Activated CD4-positive, alpha-beta memory T cell treated with anti-CD3 and anti-CD28 coated beads, Interleukin-2, amount 10 ng/mL, durations not matched to agents 7 days and 5 days (primary cell): ENCODE results near the gene CTXND1. TPM values are rescaled to one million over a fixed set of nuclear protein-coding genes. Genes with fewer than 3 reads are reported as not detected.
"Not testable (repeated sequence)": the region's sequence is repeated elsewhere in the genome, so short reads cannot be mapped to it uniquely, and the experiment has no call there.

Experiments used
- CTCF ChIA-PET: fragments of 350-600 bp; sonication (Branson Sonifier 250); formaldehyde crosslinking; loops from one replicate; lab custom pipeline; 2021; ENCODE audit warnings: antibody characterized with exemption, inconsistent platforms; lab: Charles Lee
- POLR2A ChIA-PET: fragments of 350-600 bp; sonication (Branson Sonifier 250); formaldehyde crosslinking; loops from one replicate; lab custom pipeline; 2021; ENCODE audit warnings: antibody characterized with exemption; lab: Charles Lee
- DNase-seq: peaks from one replicate; pipeline ENCODE4 v3.0.0-alpha.2; 2020
- H3K27ac Mint-ChIP-seq: one replicate; pipeline ENCODE4 v1.8.0; 2021; ENCODE audit warnings: mild to moderate bottlenecking, mixed read lengths
- H3K27me3 Mint-ChIP-seq: one replicate; pipeline ENCODE4 v1.8.0; 2021; ENCODE audit warnings: mixed read lengths
- H3K36me3 Mint-ChIP-seq: one replicate; pipeline ENCODE4 v1.8.0; 2021; ENCODE audit warnings: low read depth, mixed read lengths
- H3K4me1 Mint-ChIP-seq: one replicate; pipeline ENCODE4 v1.8.0; 2021; ENCODE audit warnings: mixed read lengths
- H3K4me3 Mint-ChIP-seq: one replicate; pipeline ENCODE4 v1.8.0; 2021; ENCODE audit warnings: mild to moderate bottlenecking, mixed read lengths
- H3K9me3 Mint-ChIP-seq: one replicate; pipeline ENCODE4 v1.8.0; 2021; ENCODE audit warnings: mixed read lengths
- total RNA-seq, 2 experiments: library from RNA; stranded (reverse); gene quantifications; one replicate each; pipeline ENCODE4 v1.2.3, GENCODE V29; 2021

CTXND1 gene
- total RNA-seq, result not detected

DNA sequence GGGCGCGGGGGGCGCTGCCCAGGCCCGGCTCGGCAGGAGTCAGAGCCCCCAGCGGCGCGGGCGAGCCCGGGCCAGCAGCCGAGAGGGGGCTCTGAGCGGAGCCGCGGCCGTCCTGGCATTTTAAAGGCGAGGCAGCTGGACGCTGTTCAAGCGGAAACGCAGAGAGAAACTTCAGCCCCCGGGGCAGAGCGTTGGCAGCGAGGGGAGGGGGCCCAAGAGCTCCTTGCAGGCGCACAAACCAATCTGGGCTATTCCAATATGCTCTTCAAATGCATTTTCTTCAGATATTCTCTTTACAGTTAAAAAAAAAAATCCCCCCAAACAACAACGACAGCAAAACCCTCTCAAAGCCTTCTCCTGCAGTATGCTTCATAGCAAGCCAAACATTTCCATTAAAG lies at the start of gene CTXND1:
Gene CTXND1, minus strand, starts transcription at position 93 of the 398 bp plus-strand sequence. CDS start 50,264 bp downstream, outside the sequence.
- peaks cover 6% of the 10 kb centered on the region for H3K4me1 Mint-ChIP-seq
- H3K9me3 Mint-ChIP-seq, result no peaks in the 10 kb centered on the region
- no peak within 1 kb of the TSS for H3K4me3 Mint-ChIP-seq
- H3K27ac Mint-ChIP-seq, result no peak within 1 kb of the TSS
- ChIA-PET POLR2A (no interaction called here), CTCF (no interaction called here)
- no peaks in the 10 kb centered on the region for H3K36me3 Mint-ChIP-seq
- no peak for DNase-seq
- H3K27me3 Mint-ChIP-seq, result peaks cover 69% of the 10 kb centered on the region

DNA sequence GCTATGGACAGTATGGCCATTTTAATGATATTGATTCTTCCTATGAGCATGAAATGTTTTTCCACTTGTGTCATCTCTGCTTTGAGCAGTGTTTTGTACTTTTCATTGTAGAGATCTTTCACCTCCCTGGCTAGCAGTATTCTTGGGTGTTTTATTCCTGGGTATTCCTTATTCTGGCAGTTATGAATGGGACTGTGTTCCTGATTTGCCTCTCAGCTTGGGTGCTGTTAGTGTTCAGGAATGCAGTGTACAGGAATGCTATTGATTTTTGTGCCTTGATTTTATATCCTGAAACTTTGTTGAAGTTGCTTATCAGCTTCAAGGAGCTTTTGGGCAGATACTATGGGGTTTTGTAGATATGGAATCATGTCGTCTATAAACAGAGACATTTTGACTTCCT lies 49.5 kb upstream of the CTXND1 start:
- Mint-ChIP-seq H3K27ac (no peak overlapping the region), H3K36me3 (no peaks in the 10 kb centered on the region), H3K4me3 (no peak overlapping the region), H3K4me1 (no peaks in the 10 kb centered on the region), H3K9me3 (no peaks in the 10 kb centered on the region), H3K27me3 (peaks cover 10% of the 10 kb centered on the region)
- ChIA-PET POLR2A (no interaction called here), CTCF (no interaction called here)
- DNase-seq, result no peak

DNA sequence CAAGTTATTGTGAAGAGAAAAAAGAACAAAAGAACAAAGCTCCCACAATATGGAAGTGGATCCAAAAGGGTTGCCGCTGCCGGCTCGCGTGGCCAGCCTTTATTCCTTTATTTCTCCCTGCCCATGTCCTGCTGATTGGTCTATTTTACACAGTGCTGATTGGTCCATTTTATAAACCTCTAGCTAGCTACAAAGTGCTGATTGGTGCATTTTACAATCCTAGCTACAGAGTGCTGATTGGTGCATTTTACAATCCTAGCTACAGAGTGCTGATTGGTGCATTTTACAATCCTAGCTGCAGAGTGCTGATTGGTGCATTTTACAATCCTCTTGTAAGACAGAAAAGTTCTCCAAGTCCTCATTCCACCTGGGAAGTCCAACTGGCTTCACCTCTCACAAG lies 43.8 kb upstream of the CTXND1 start:
- H3K9me3 Mint-ChIP-seq, H3K36me3 Mint-ChIP-seq, POLR2A ChIA-PET, DNase-seq, CTCF ChIA-PET, H3K4me1 Mint-ChIP-seq, H3K4me3 Mint-ChIP-seq, H3K27ac Mint-ChIP-seq: not testable (repeated sequence)
- H3K27me3 Mint-ChIP-seq, result peaks cover 10% of the 10 kb centered on the region

DNA sequence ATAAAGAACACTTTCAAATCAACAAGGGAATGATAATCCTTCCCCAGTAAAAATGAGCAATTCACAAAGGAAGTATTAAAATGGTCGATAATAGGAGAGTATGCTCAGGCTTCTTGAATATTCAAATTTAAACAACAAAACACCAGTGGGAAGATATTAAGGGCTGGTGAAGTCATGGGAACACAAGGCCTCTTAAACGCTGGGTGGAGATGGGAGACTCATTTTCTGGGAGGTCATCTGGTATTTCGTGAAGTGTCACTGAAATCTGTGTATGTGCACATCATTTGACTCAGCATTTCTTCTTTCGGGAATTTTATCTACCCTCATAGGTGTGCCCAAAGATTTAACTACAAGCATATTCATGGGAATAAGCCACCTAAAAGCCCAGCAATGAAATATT lies 40.1 kb upstream of the CTXND1 start:
- POLR2A ChIA-PET, result no interaction called here
- Mint-ChIP-seq H3K27me3 (peaks cover 9% of the 10 kb centered on the region), H3K4me3 (no peak overlapping the region), H3K36me3 (no peaks in the 10 kb centered on the region), H3K27ac (no peak overlapping the region), H3K4me1 (no peaks in the 10 kb centered on the region), H3K9me3 (no peaks in the 10 kb centered on the region)
- CTCF ChIA-PET, result no interaction called here
- DNase-seq, result no peak

DNA sequence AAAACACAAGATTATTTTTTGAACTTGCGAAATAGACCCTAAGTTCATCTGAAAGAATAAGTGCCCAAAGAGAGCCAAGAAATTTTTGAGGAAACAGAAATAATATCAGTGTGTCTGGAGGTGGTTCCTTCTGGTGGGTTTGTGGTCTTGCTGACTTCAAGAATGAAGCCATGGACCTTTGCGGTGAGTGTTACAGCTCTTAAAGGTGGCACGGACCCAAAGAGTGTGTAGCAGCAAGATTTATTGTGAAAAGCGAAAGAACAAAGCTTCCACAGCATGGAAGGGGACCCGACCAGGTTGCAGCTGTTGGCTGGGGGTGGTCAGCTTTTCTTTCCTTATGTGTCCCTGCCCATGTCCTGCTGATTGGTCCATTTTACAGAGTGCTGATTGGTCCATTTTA lies 38.9 kb upstream of the CTXND1 start:
- DNase-seq, POLR2A ChIA-PET, H3K9me3 Mint-ChIP-seq, H3K4me1 Mint-ChIP-seq, H3K27ac Mint-ChIP-seq, H3K36me3 Mint-ChIP-seq, CTCF ChIA-PET, H3K4me3 Mint-ChIP-seq: not testable (repeated sequence)
- H3K27me3 Mint-ChIP-seq, result peaks cover 17% of the 10 kb centered on the region

DNA sequence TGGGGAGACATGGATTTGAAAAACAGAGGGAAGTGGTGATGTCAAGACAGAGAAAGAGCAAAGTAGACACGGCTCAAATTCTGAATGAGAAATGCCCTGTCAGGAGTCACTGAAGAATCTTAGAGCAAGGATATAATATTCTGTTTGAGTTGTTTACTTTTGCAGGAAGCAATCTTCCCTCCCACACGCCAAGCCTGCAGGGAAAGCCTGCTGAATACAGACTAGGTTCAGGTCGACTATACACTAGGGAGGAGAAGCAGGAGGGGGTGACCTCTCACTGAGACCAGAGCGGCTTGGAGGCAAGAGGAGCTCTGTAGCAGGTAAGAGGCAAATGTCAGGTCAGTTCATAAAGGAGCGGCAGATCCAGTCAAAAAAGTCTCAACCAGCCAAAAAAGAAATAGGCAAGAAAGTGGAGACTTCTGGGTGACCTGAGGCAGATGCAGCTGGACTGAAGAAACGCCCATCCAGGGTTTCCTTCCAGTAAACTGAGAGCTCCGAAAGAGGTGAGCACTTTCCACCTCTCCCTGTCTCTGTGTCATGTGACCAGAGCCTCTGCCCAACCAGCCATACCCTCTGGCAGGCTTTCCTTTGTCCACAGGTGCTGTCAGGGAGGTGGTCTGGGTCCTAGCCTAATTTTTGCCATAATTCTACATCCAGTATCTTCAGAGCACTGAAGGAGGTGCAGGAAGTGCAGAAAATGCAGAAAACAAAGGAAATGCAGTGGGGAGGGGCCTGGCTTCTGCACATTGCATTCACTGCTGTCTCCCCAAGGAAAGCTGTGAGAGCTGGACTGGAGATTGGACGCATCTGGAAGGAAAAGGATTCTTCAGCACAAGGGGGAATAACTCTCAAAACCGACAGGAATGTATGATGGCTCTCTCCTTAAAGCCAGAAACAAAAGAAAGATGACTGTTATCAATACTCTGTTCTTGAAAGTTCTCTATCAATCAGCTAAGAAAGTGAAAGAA lies 37.8 kb upstream of the CTXND1 start:
- Mint-ChIP-seq H3K4me3 (no peak overlapping the region), H3K36me3 (no peaks in the 10 kb centered on the region), H3K4me1 (no peaks in the 10 kb centered on the region), H3K27ac (no peak overlapping the region), H3K9me3 (no peaks in the 10 kb centered on the region), H3K27me3 (peaks cover 17% of the 10 kb centered on the region)
- ChIA-PET CTCF (no interaction called here), POLR2A (no interaction called here)
- DNase-seq, result no peak

DNA sequence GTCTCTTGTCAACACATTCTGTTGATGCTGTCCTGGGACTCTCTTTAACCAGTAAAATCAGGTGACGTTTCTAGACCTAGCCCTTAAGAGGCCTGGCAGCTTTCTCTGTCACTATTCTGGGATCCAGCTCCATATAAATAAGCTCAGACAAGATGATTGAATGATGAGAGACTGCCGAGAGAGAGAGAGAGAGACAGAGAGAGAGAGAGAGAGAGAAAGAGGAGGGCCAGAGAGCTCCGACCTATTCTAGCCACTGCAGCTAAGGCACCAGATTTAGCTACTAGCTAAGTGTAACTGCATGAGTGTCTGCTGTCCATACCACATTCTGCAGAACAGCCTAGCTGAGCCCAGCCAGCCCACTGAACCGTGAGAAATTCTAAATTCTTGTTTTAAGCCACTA lies 36.1 kb upstream of the CTXND1 start:
- H3K4me1 Mint-ChIP-seq, result no peaks in the 10 kb centered on the region
- H3K27me3 Mint-ChIP-seq, result peaks cover 17% of the 10 kb centered on the region
- no peaks in the 10 kb centered on the region for H3K9me3 Mint-ChIP-seq
- H3K4me3 Mint-ChIP-seq, result no peak overlapping the region
- DNase-seq, result no peak
- H3K27ac Mint-ChIP-seq, result no peak overlapping the region
- POLR2A ChIA-PET, result no interaction called here
- CTCF ChIA-PET, result interaction anchor here (0.5 kb wide), 1 partner anchor 910 kb away, joined by 3 read pairs; no protein-coding TSS in a partner anchor
- H3K36me3 Mint-ChIP-seq, result no peaks in the 10 kb centered on the region

DNA sequence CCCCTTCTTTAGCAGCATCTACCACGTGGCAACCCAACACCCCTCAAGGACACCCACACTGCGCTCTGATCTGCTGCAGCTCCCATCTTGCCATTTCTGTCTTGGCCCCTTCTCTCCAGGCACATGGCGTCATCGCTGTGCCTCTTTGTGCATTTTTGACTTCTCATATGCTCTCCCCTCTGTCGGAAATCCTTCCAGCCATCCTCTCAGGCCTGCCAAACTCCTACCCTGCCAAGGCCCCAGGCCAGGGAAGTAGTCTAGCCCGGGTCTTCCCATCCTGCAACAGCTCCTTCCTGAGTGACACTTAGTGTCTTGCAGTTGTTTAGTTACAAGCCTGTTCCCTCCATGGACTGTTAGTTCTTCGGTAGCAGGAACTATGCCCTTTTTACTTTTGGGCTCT lies 34.0 kb upstream of the CTXND1 start:
- no peak overlapping the region for H3K27ac Mint-ChIP-seq
- ChIA-PET CTCF (no interaction called here), POLR2A (no interaction called here)
- DNase-seq, result no peak
- peaks cover 17% of the 10 kb centered on the region for H3K27me3 Mint-ChIP-seq
- H3K4me1 Mint-ChIP-seq, result no peaks in the 10 kb centered on the region
- H3K36me3 Mint-ChIP-seq, result no peaks in the 10 kb centered on the region
- H3K9me3 Mint-ChIP-seq, result no peaks in the 10 kb centered on the region
- no peak overlapping the region for H3K4me3 Mint-ChIP-seq

DNA sequence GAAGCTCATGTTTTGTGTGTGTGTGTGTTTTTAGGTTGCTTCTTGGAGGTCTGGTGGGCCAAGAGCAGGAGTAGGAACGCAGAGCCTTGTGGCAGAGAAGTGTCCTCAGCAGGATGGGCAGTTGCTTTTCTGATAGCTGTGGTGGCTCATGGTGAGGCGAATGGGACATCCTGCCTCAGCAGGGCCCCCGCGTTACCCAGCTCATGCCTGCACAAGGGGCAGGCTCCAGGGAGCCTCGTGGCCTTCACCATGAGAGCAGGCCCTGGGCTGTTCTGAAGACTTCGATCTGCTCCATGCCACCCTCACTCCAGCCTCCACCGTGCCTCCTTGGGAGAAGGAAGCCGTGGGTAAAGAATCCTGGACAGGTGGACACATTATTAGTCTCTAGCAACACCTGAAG lies 33.4 kb upstream of the CTXND1 start:
- H3K36me3 Mint-ChIP-seq, result no peaks in the 10 kb centered on the region
- no peaks in the 10 kb centered on the region for H3K4me1 Mint-ChIP-seq
- POLR2A ChIA-PET, result no interaction called here
- H3K27ac Mint-ChIP-seq, result no peak overlapping the region
- DNase-seq, result no peak
- CTCF ChIA-PET, result no interaction called here
- no peak overlapping the region for H3K4me3 Mint-ChIP-seq
- peaks cover 15% of the 10 kb centered on the region for H3K27me3 Mint-ChIP-seq
- H3K9me3 Mint-ChIP-seq, result no peaks in the 10 kb centered on the region

DNA sequence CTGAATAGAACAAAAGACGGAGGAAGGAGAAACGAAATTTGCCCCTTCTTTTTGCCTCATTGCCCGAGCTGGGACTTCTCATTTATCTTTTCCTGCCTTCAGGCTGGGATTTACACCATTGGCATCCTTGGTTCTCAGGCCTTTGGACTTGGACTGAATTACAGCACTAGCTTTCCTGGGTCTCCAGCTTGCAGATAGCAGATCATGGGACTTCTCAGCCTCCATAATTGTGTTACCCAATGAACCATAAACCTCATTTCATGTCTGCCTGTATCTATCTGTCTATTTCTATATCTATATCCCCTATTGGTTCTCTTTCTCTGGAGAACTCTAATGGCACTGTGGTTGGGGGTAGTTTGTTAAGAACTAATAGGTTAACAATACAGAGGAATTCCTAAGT lies 31.5 kb upstream of the CTXND1 start:
- DNase-seq, result no peak
- H3K36me3 Mint-ChIP-seq, result no peaks in the 10 kb centered on the region
- H3K27me3 Mint-ChIP-seq, result peaks cover 10% of the 10 kb centered on the region
- ChIA-PET POLR2A (no interaction called here), CTCF (no interaction called here)
- no peaks in the 10 kb centered on the region for H3K4me1 Mint-ChIP-seq
- H3K4me3 Mint-ChIP-seq, result no peak overlapping the region
- no peaks in the 10 kb centered on the region for H3K9me3 Mint-ChIP-seq
- H3K27ac Mint-ChIP-seq, result no peak overlapping the region

DNA sequence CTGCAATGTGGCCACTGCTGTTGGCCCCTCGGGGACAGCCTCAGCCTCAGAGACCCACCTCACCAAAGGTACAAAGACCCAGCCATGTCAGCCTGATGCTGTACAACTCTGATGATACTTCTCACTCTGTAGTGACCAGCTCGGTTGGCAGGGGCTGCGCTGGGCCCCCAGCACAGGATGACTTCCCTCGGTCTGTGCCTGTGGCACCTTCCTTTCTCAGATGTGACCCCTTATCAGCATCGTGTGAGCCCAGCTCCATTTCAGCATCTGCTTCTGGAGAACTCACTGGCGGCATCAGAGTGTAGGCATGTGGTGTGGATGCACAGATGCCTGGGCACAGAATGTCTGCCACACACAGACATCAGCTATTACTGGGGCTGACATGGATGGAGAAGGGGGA lies 25.1 kb upstream of the CTXND1 start:
- ChIA-PET CTCF (no interaction called here), POLR2A (no interaction called here)
- no peak for DNase-seq
- Mint-ChIP-seq H3K4me3 (no peak overlapping the region), H3K4me1 (no peaks in the 10 kb centered on the region), H3K36me3 (no peaks in the 10 kb centered on the region), H3K9me3 (no peaks in the 10 kb centered on the region), H3K27ac (no peak overlapping the region), H3K27me3 (peaks cover 4% of the 10 kb centered on the region)

DNA sequence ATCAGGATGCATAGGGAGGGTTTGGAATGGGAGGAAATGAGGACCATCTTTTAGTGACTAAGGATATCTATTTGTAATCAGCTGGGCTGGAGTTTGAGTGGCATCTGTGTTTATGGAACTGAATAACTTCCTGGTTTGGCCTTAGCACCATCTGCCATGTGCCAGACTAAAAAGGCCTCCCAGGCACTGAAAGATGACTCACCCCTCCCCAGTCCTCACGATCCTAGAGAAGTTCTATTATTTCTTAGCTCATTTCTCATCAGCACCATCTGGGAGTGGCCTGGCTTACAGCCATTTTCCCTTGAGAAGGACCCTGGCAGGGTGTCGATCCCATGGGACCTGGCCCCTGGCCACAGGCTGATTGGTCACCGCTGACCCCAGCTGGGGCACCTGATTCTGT lies 23.9 kb upstream of the CTXND1 start:
- H3K9me3 Mint-ChIP-seq, result no peaks in the 10 kb centered on the region
- POLR2A ChIA-PET, result no interaction called here
- no peak overlapping the region for H3K27ac Mint-ChIP-seq
- no peaks in the 10 kb centered on the region for H3K36me3 Mint-ChIP-seq
- DNase-seq, result no peak
- H3K4me3 Mint-ChIP-seq, result no peak overlapping the region
- H3K4me1 Mint-ChIP-seq, result no peaks in the 10 kb centered on the region
- H3K27me3 Mint-ChIP-seq, result peaks cover 6% of the 10 kb centered on the region
- CTCF ChIA-PET, result no interaction called here

DNA sequence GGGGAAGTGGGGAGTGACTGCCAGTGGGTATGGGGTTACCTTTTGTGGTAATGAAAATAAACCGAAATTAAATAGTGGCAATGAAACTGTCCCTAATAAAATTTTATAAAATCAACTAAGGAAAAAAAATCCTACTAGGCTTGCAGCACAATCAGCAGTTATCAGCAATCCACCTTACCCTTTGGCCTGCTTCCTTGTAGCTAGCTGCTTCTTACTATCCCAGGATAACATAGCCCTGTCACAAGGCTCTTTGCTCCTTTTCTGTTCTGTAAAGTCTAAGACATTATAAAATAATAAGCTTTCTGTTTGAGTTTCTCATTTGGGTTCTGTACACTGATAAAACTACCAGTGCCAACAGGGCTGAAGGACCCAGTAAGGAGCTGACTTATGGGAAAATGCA lies 23.0 kb upstream of the CTXND1 start:
- Mint-ChIP-seq H3K27me3 (peaks cover 6% of the 10 kb centered on the region), H3K36me3 (no peaks in the 10 kb centered on the region), H3K9me3 (no peaks in the 10 kb centered on the region), H3K27ac (no peak overlapping the region), H3K4me3 (no peak overlapping the region), H3K4me1 (no peaks in the 10 kb centered on the region)
- POLR2A ChIA-PET, result no interaction called here
- no peak for DNase-seq
- CTCF ChIA-PET, result no interaction called here

DNA sequence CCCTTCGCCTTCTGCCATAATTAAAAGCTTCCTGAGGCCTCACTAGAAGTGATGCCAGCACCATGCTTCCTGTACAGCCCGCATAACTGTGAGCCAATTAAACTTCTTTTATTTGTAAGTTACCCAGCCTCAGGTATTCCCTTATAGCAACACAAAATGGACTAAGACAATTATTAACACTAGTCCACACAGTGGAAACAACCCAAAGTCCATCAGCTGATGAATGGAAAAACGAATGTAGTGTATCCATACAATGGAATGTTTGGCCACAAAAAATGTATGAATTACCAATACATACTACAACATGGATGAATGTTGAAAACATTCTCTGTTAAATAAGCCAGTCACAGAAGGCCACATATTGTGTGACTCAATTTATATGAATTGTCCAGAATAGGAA lies 22.5 kb upstream of the CTXND1 start:
- H3K9me3 Mint-ChIP-seq, result no peaks in the 10 kb centered on the region
- H3K27ac Mint-ChIP-seq, result no peak overlapping the region
- ChIA-PET CTCF (no interaction called here), POLR2A (no interaction called here)
- H3K27me3 Mint-ChIP-seq, result peaks cover 6% of the 10 kb centered on the region
- no peaks in the 10 kb centered on the region for H3K36me3 Mint-ChIP-seq
- no peak for DNase-seq
- no peaks in the 10 kb centered on the region for H3K4me1 Mint-ChIP-seq
- no peak overlapping the region for H3K4me3 Mint-ChIP-seq
